GM19455 (cell line): Measurements from ENCODE around the gene MRPL32.
"Not testable (repeated sequence)": the region's sequence is repeated elsewhere in the genome, so short reads cannot be mapped to it uniquely, and the experiment has no call there.

ENCODE experiments used
- ATAC-seq: cut with Tn5 transposase; IDR thresholded peaks from one replicate; pipeline ENCODE4 v1.9.1; 2021; ENCODE audit not compliant: unreplicated experiment

Gene MRPL32

GRCh38 chr7:42931834-42932651, at the start of gene MRPL32, which contains the start of gene PSMA2:
Gene MRPL32, plus strand, starts transcription at chr7:42932376. Its CDS starts 11 bp downstream, at chr7:42932387.
Gene PSMA2, minus strand, starts transcription at chr7:42932174. Its CDS starts 16 bp downstream, at chr7:42932158.
- ATAC-seq: peak; percentile 99

DNA sequence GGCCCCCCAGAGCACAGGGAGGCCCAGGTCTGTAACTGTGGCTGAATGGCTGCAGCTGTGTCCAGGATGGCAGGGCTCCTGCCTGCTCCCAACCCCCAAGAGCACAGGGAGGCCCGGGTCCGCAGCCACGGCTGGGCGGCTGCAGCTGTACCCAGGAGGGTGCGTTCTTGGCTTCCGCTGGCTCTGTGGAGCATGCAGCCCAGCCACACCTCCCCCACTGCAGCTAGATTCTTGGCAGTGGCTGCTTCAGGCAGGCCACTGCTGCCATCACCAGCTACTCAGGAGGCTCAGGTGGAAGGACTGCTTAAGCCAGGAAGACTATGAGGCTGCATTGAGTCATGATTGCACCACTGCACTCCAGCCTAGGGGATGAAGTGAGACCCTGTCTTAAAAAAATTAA, 48.2 kb upstream of the MRPL32 start:
- no peak for ATAC-seq

DNA sequence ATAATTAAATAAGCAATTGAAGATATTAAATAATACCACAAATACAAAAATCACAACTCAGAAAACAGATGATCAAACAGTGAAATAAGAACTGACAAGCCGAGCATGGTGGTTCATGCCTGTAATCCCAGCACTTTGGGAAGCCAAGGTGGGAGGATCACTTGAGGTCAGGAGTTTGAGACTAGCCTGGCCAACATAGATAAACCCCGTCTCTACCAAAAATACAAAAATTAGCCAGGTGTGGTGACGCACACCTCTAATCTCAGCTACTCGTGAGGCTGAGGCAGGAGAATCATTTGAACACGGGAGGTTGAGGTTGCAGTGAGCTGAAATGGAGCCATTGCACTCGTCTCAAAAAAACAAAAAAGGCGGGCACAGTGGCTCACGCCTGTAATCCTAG, 47.0 kb upstream of the MRPL32 start:
- ATAC-seq: not testable (repeated sequence)

GRCh38 chr7:42886129-42886528, 46.0 kb upstream of the MRPL32 start:
- no peak for ATAC-seq

DNA sequence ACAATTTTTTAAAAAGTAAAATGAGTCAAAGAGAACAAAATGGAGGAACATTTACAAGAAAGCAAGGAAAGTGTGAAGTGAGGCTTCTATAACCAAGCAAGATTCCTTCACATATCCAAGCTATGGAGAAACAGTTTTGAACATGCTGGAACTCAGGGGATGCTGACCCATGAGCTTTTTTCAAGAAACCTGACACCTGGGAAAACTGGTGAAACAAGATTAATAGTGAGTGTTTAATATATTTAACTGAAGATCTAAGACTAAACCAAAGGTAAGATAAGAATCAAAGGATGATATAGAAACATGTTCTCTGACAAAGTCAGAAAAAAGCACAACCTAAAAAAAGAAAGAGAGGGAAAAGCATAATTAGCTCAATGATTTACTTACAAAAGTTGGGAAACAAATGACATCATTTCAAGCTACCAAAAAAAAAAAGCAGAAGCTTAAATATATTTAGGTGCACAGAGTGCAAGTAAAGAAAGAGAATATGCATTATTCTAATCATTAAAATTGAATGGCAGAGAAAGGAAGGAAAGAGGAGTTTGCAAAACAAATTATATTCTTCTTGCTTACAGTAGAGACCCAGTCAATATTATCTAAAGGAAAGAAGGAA, 45.2 kb upstream of the MRPL32 start:
- ATAC-seq: no peak

- ATAC-seq: no peak
These were observed 38.6 kb upstream of the MRPL32 start for GRCh38 chr7:42893346-42894240.

- no peak for ATAC-seq
These were observed 31.3 kb upstream of the MRPL32 start for GRCh38 chr7:42900842-42901241.

DNA sequence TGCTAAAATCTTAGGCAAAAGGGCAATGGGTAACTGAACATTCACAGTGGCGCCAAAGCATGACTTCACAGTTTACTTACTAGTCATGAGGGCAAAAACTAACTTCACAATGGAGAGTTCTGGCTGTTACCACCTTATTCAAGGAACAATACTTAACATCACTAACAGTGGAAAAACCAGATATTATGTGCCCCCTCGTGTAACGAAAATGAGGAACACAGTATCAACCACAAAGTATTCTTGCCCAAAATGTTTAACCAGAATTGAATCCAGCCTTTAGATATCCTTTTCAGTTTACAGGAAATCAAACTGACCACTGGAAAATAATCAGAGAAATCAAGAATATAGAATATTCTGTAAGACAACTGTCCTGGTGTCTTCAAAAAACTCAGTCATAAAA, 29.8 kb upstream of the MRPL32 start:
- ATAC-seq: no peak

DNA sequence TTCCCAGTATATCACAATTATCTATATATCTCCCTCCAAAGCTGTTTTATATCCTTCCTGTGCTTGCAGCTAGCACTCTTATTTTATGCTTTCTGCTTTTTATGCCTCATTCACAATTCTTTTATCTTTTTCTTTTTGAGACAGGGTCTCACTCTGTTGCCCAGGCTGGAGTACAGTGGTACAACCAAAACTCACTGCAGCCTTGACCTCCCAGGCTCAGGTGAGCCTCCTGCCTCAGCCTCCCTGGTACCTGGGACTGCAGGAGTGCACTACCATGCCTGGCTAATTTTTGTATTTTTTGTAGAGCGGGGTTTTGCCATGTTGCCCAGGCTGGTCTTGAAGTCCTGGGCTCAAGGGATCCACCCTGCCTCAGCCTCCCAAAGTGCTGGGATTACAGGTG, 26.0 kb upstream of the MRPL32 start:
- ATAC-seq: no peak

GRCh38 chr7:42907316-42907715, 24.9 kb upstream of the MRPL32 start:
- no peak for ATAC-seq

GRCh38 chr7:42910306-42910705, 21.9 kb upstream of the MRPL32 start:
- ATAC-seq: no peak

GRCh38 chr7:42911454-42912447, 20.4 kb upstream of the MRPL32 start, which contains the start of gene C7orf25:
Gene C7orf25, minus strand, starts transcription at chr7:42912070. Its CDS starts 1,170 bp downstream, at chr7:42910900.
- ATAC-seq: peak; percentile 95

- no peak for ATAC-seq
These were observed 18.6 kb upstream of the MRPL32 start for GRCh38 chr7:42913591-42913990.

GRCh38 chr7:42914009-42914408, 18.2 kb upstream of the MRPL32 start:
- no peak for ATAC-seq

- no peak for ATAC-seq
These were observed 17.6 kb upstream of the MRPL32 start for GRCh38 chr7:42914421-42915045.

GRCh38 chr7:42915356-42915755, 16.8 kb upstream of the MRPL32 start:
- ATAC-seq: no peak

- ATAC-seq: no peak
These were observed 10.0 kb upstream of the MRPL32 start for GRCh38 chr7:42922017-42922753.

GRCh38 chr7:42924223-42924838, 7.8 kb upstream of the MRPL32 start:
- no peak for ATAC-seq
